Ishikawa (cell line): ENCODE data around the gene GNG7.

Experiments
- EGR1 ChIP-seq: IDR thresholded peaks from 2 replicates; pipeline ENCODE4 v1.6.1; 2012
- TAF1 ChIP-seq: IDR thresholded peaks from 2 replicates; pipeline ENCODE4 v1.6.1; 2012; ENCODE audit warnings: low read depth, mild to moderate bottlenecking

GRCh38 chr19:2475702-2476450 lies 226.6 kb downstream of the GNG7 start, which contains the start of gene GADD45B:
- TF ChIP-seq EGR1 = peak; percentile 98
- peak; percentile 94 for TF ChIP-seq TAF1
